Cardiac muscle cell (in vitro differentiated cells and primary cell): ENCODE results near the gene SCGN. TPM values are rescaled to one million over a fixed set of nuclear protein-coding genes. Genes with fewer than 3 reads are reported as not detected.

Experiments used
- DNase-seq, 2 donors: peaks; one replicate each; pipeline versions ENCODE4 v3.0.0 to v3.0.0-alpha.2; 2010 to 2017; ENCODE audit warnings: low read depth in 1 of 2, low spot score in 1 of 2
- H3K27ac ChIP-seq: fragments of 200-600 bp; sonication (generic); 2 replicates; pipeline ENCODE4 v1.5.1; 2016
- H3K27me3 ChIP-seq: fragments of 200-600 bp; sonication (generic); 2 replicates; pipeline ENCODE4 v1.6.0; 2016; ENCODE audit warnings: control low read depth
- H3K36me3 ChIP-seq: fragments of 200-600 bp; sonication (generic); 2 replicates; pipeline ENCODE4 v1.5.1; 2016; ENCODE audit warnings: control low read depth
- H3K4me1 ChIP-seq: fragments of 200-600 bp; sonication (generic); 2 replicates; pipeline ENCODE4 v1.8.1; 2017; ENCODE audit warnings: low read depth, mild to moderate bottlenecking, mixed run types
- H3K4me3 ChIP-seq: fragments of 200-600 bp; sonication (generic); 2 replicates; pipeline ENCODE4 v1.5.1; 2016; ENCODE audit warnings: mild to moderate bottlenecking
- H3K9me3 ChIP-seq: fragments of 200-600 bp; sonication (generic); 2 replicates; pipeline ENCODE4 v1.5.1; 2017; ENCODE audit warnings: low read depth, mild to moderate bottlenecking, control low read depth
- polyA plus RNA-seq: library from polyadenylated mRNA; unstranded; fragments of >200 nt; fragmentation: Nextera tagmentation; extraction: Ambion mirVana; gene quantifications from 2 replicates; pipeline ENCODE4 v1.2.1, GENCODE V29; 2016
- total RNA-seq: library from RNA; depleted of rRNA; stranded (reverse); fragments of >200 nt; gene quantifications from 2 replicates; pipeline ENCODE4 v1.2.3, GENCODE V29; 2016
- TF ChIP-seq, protein P1 (sequence below): IDR thresholded peaks from 2 replicates; pipeline ENCODE4 v1.5.1; 2012; ENCODE audit warnings: low read depth, mild to moderate bottlenecking, low read length

Gene SCGN
- total and polyA plus RNA-seq, 2 experiments from 2014 or later: not detected

- peaks cover 51% of the 10 kb centered on the region for H3K27me3 ChIP-seq
- DNase-seq: no peak
- no peaks in the 10 kb centered on the region for H3K9me3 ChIP-seq
- no peak overlapping the region for H3K27ac ChIP-seq
- no peak overlapping the region for H3K4me3 ChIP-seq
- TF ChIP-seq, protein P1, sequence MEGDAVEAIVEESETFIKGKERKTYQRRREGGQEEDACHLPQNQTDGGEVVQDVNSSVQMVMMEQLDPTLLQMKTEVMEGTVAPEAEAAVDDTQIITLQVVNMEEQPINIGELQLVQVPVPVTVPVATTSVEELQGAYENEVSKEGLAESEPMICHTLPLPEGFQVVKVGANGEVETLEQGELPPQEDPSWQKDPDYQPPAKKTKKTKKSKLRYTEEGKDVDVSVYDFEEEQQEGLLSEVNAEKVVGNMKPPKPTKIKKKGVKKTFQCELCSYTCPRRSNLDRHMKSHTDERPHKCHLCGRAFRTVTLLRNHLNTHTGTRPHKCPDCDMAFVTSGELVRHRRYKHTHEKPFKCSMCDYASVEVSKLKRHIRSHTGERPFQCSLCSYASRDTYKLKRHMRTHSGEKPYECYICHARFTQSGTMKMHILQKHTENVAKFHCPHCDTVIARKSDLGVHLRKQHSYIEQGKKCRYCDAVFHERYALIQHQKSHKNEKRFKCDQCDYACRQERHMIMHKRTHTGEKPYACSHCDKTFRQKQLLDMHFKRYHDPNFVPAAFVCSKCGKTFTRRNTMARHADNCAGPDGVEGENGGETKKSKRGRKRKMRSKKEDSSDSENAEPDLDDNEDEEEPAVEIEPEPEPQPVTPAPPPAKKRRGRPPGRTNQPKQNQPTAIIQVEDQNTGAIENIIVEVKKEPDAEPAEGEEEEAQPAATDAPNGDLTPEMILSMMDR: no peak
- no peaks in the 10 kb centered on the region for H3K36me3 ChIP-seq
- H3K4me1 ChIP-seq: no peaks in the 10 kb centered on the region
Observed at GRCh38 chr6:25640446-25640845, 11.6 kb upstream of the SCGN start.

- TF ChIP-seq, protein P1: no peak
Observed at GRCh38 chr6:25640891-25641290, 11.1 kb upstream of the SCGN start.

DNA sequence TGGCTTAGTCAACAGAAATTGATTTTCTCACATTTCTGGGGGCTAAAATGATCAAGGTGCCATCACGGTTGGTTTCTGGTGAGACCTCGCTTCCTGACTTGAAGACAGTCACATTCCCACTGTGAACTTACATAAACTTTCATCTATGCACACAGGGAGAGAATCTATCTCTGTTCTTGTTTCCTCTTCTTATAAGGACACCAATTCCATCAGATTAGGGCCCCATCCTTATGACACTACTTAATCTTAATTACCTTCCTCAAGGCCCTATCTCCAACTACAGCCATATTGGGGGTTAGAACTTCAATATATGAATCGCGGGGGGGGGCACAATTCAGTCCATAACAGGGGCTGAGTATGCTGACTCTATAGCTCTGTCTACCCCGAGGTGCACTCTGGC is 10.6 kb upstream of the SCGN start:
- no peak for DNase-seq
- TF ChIP-seq, protein P1: no peak
- H3K4me3 ChIP-seq: no peak overlapping the region
- no peaks in the 10 kb centered on the region for H3K9me3 ChIP-seq
- H3K36me3 ChIP-seq: no peaks in the 10 kb centered on the region
- no peaks in the 10 kb centered on the region for H3K4me1 ChIP-seq
- peaks cover 53% of the 10 kb centered on the region for H3K27me3 ChIP-seq
- H3K27ac ChIP-seq: no peak overlapping the region

More at GRCh38 chr6:25640891-25641290, 11.1 kb upstream of the SCGN start:
- peaks cover 51% of the 10 kb centered on the region for H3K27me3 ChIP-seq
- H3K36me3 ChIP-seq: no peaks in the 10 kb centered on the region
- DNase-seq: no peak
- no peak overlapping the region for H3K27ac ChIP-seq
- no peak overlapping the region for H3K4me3 ChIP-seq
- H3K4me1 ChIP-seq: no peaks in the 10 kb centered on the region
- no peaks in the 10 kb centered on the region for H3K9me3 ChIP-seq

- no peak overlapping the region for H3K27ac ChIP-seq
- no peak overlapping the region for H3K4me3 ChIP-seq
- DNase-seq: no peak
- peaks cover 54% of the 10 kb centered on the region for H3K27me3 ChIP-seq
- H3K4me1 ChIP-seq: no peaks in the 10 kb centered on the region
- no peaks in the 10 kb centered on the region for H3K36me3 ChIP-seq
- H3K9me3 ChIP-seq: no peaks in the 10 kb centered on the region
- TF ChIP-seq, protein P1: no peak
Observed at GRCh38 chr6:25641940-25642666, 9.9 kb upstream of the SCGN start.

DNA sequence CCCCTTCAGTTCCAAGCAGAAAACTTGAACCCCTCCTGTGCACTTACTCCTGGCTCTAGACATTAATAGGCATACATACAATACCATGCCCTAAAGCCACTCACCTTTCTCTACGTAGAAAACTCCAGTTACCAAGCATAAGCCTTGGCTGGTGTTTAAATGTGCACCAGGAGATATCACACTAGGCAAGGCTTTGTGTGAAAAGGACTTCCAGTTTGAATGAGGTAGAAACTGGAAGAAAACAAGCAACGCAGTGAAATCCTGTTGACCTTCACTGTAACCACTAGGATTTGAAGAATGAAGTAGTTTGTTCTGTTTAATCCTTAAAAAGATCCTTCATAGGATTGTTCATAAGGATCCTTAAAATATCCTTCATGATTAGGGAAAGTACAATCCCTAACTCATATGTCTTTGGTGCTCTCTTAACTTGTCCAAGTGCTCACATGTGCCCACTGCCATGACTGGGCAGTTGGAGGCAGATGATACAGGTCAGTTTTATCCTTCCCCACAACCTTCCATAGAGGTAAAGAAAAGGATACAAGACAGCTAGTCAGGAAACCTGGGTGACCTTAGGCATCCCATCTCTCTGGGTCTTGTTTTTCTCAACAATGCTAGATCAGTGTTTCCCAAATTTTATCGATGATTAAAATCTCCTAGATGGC is 9.2 kb upstream of the SCGN start:
- TF ChIP-seq, protein P1: no peak
- no peaks in the 10 kb centered on the region for H3K4me1 ChIP-seq
- H3K9me3 ChIP-seq: no peaks in the 10 kb centered on the region
- peaks cover 54% of the 10 kb centered on the region for H3K27me3 ChIP-seq
- H3K36me3 ChIP-seq: no peaks in the 10 kb centered on the region
- H3K4me3 ChIP-seq: no peak overlapping the region
- H3K27ac ChIP-seq: no peak overlapping the region
- DNase-seq: no peak
